ENCODE results near the gene ARHGAP29.

ARHGAP29 gene

DNA sequence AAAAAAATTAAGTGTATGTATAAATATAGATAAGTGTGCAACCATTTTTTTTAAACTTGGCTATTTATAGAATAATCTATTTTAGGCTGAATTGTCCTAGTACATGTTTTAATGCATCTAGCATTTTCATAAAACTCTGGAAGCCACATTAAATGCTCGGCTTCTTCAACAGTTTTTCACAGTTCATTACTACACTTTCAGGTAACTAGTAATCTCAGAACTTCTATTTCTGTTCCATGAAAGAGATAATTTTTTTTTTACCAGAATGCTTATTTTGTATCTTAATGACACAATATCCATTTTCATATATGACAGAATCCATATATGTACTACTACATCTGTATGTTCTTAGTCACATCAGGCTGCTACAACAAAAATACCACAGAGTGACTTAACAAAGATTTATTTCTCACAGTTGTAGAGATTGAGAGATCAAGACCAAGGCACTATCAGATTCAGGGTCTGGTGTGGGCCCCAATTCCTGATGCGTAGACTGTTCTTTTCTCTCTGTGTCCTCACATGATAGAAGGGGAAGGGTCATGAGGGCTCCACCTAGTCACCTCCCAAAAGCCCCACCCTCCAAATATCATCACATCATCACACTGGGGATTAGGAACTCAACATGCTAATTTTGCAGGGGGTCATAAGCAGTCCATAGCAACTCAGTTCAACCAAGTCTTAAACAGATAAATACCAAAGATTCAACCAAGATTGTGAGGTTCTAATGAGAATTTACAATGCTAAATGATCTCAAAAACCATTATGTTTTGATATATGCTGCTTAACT lies 43.1 kb downstream of the ARHGAP29 start:
- Histone ChIP-seq H3K4me2 (ENCODE audit: low read length) (no peak overlapping the region), H3K79me2 (ENCODE audit: insufficient read depth, low read length) (no peaks in the 10 kb centered on the region), H2AFZ (ENCODE audit: low read length) (no peak overlapping the region), H3K4me1 (ENCODE audit: insufficient read depth, low read length, severe bottlenecking) (no peaks in the 10 kb centered on the region), H3K4me3 (ENCODE audit: low read depth, low read length, poor library complexity, severe bottlenecking) (no peak overlapping the region), H3K9ac (ENCODE audit: low read length) (no peak overlapping the region), H3K9me3 (ENCODE audit: low read length) (no peaks in the 10 kb centered on the region), H3K27me3 (ENCODE audit: insufficient read depth, low read length) (no peaks in the 10 kb centered on the region), H3K9me2 (ENCODE audit: low read depth, low read length) (no peaks in the 10 kb centered on the region), H4K20me1 (ENCODE audit: insufficient read depth, low read length) (no peaks in the 10 kb centered on the region), H3K36me3 (ENCODE audit: insufficient read depth, low read length) (no peaks in the 10 kb centered on the region), H3K27ac (ENCODE audit: low read depth, low read length, poor library complexity, severe bottlenecking) (no peak overlapping the region), H3F3A (ENCODE audit: insufficient read depth, low read length) (no peaks in the 10 kb centered on the region)
- no peak for TF ChIP-seq EZH2 (IDR thresholded peaks at IDR 0.05; ENCODE audit: borderline replicate concordance, low read length)
- TF ChIP-seq, protein P1, sequence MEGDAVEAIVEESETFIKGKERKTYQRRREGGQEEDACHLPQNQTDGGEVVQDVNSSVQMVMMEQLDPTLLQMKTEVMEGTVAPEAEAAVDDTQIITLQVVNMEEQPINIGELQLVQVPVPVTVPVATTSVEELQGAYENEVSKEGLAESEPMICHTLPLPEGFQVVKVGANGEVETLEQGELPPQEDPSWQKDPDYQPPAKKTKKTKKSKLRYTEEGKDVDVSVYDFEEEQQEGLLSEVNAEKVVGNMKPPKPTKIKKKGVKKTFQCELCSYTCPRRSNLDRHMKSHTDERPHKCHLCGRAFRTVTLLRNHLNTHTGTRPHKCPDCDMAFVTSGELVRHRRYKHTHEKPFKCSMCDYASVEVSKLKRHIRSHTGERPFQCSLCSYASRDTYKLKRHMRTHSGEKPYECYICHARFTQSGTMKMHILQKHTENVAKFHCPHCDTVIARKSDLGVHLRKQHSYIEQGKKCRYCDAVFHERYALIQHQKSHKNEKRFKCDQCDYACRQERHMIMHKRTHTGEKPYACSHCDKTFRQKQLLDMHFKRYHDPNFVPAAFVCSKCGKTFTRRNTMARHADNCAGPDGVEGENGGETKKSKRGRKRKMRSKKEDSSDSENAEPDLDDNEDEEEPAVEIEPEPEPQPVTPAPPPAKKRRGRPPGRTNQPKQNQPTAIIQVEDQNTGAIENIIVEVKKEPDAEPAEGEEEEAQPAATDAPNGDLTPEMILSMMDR (IDR thresholded peaks at IDR 0.05; ENCODE audit: low read length), result no peak

DNA sequence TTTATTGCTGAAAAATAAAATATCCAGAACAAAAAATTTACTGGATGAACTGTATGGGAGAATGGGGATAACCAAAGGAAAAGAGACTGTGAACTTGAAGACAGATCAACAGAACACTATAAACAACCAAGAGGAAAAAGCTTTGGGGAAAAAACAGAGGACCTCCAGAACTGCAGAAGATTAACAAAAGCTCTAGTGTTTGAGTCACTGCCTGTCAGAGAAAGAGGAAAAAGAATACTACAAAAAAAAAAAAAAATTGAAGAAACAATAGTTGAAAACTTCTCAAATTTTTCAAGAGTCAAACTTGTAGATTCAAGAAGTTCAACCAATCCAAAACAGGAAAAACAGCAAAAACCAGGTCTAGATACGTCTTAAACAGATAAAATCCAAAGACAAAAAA lies 44.3 kb downstream of the ARHGAP29 start:
- no peaks in the 10 kb centered on the region for H3F3A ChIP-seq (ENCODE audit: insufficient read depth, low read length)
- no peak overlapping the region for H2AFZ ChIP-seq (ENCODE audit: low read length)
- H3K4me3 ChIP-seq (ENCODE audit: low read depth, low read length, poor library complexity, severe bottlenecking), result no peak overlapping the region
- H3K36me3 ChIP-seq (ENCODE audit: insufficient read depth, low read length), result no peaks in the 10 kb centered on the region
- H3K79me2 ChIP-seq (ENCODE audit: insufficient read depth, low read length), result no peaks in the 10 kb centered on the region
- no peaks in the 10 kb centered on the region for H3K9me3 ChIP-seq (ENCODE audit: low read length)
- H3K9me2 ChIP-seq (ENCODE audit: low read depth, low read length), result no peaks in the 10 kb centered on the region
- no peaks in the 10 kb centered on the region for H3K4me1 ChIP-seq (ENCODE audit: insufficient read depth, low read length, severe bottlenecking)
- no peaks in the 10 kb centered on the region for H4K20me1 ChIP-seq (ENCODE audit: insufficient read depth, low read length)
- no peak overlapping the region for H3K9ac ChIP-seq (ENCODE audit: low read length)
- no peaks in the 10 kb centered on the region for H3K27me3 ChIP-seq (ENCODE audit: insufficient read depth, low read length)
- no peak for TF ChIP-seq EZH2 (IDR thresholded peaks at IDR 0.05; ENCODE audit: borderline replicate concordance, low read length)
- TF ChIP-seq, protein P1 (IDR thresholded peaks at IDR 0.05; ENCODE audit: low read length), result no peak
- H3K4me2 ChIP-seq (ENCODE audit: low read length), result no peak overlapping the region
- H3K27ac ChIP-seq (ENCODE audit: low read depth, low read length, poor library complexity, severe bottlenecking), result no peak overlapping the region

DNA sequence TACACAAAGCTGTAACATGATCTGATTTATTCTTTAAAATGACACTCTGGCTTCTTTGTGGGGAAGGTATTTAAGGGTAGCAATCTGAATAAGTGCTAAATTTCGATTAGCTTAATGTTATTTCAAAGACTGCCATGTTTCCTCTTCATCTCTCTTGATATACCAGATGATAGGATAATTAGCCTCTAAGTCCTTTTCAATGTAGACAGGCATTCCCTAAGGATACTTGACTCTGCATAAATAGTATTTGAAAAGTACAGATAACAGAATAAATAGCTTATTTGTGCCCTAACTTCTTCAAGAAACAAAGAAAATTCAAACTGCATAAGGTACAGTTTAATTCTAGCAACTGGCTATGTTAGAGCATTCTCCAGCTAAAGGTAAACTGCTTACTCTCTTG lies 46.2 kb downstream of the ARHGAP29 start:
- H2AFZ ChIP-seq (ENCODE audit: low read length), result no peak overlapping the region
- no peaks in the 10 kb centered on the region for H3F3A ChIP-seq (ENCODE audit: insufficient read depth, low read length)
- H4K20me1 ChIP-seq (ENCODE audit: insufficient read depth, low read length), result no peaks in the 10 kb centered on the region
- TF ChIP-seq, protein P1 (IDR thresholded peaks at IDR 0.05; ENCODE audit: low read length), result no peak
- no peak for TF ChIP-seq EZH2 (IDR thresholded peaks at IDR 0.05; ENCODE audit: borderline replicate concordance, low read length)
- H3K4me3 ChIP-seq (ENCODE audit: low read depth, low read length, poor library complexity, severe bottlenecking), result no peak overlapping the region
- H3K4me2 ChIP-seq (ENCODE audit: low read length), result no peak overlapping the region
- no peak overlapping the region for H3K9ac ChIP-seq (ENCODE audit: low read length)
- H3K9me2 ChIP-seq (ENCODE audit: low read depth, low read length), result no peaks in the 10 kb centered on the region
- no peaks in the 10 kb centered on the region for H3K9me3 ChIP-seq (ENCODE audit: low read length)
- no peak overlapping the region for H3K27ac ChIP-seq (ENCODE audit: low read depth, low read length, poor library complexity, severe bottlenecking)
- H3K36me3 ChIP-seq (ENCODE audit: insufficient read depth, low read length), result no peaks in the 10 kb centered on the region
- no peaks in the 10 kb centered on the region for H3K27me3 ChIP-seq (ENCODE audit: insufficient read depth, low read length)
- H3K4me1 ChIP-seq (ENCODE audit: insufficient read depth, low read length, severe bottlenecking), result no peaks in the 10 kb centered on the region
- no peaks in the 10 kb centered on the region for H3K79me2 ChIP-seq (ENCODE audit: insufficient read depth, low read length)
